Mesothelial cell of epicardium (in vitro differentiated cells): ENCODE results near the gene ENO2. TPM values are rescaled to one million over a fixed set of nuclear protein-coding genes. Genes with fewer than 3 reads are reported as not detected.

Experiments used
- DNase-seq, 2 experiments: peaks; one replicate each; pipeline ENCODE4 v3.0.0; 2021; ENCODE audit warnings: low spot score in 2 of 2; ENCODE audit not compliant: unreplicated experiment in 2 of 2
- H3K27ac Mint-ChIP-seq: 2 replicates; pipeline ENCODE4 v1.8.0; 2021; ENCODE audit warnings: mixed read lengths
- H3K27me3 Mint-ChIP-seq: 2 replicates; pipeline ENCODE4 v1.8.0; 2021; ENCODE audit warnings: low read depth, mixed read lengths
- H3K36me3 Mint-ChIP-seq: 2 replicates; pipeline ENCODE4 v1.8.0; 2021; ENCODE audit warnings: mixed read lengths
- H3K4me1 Mint-ChIP-seq: 2 replicates; pipeline ENCODE4 v1.8.0; 2021; ENCODE audit warnings: mixed read lengths
- H3K4me3 Mint-ChIP-seq: 2 replicates; pipeline ENCODE4 v1.8.0; 2021; ENCODE audit warnings: mild to moderate bottlenecking, moderate library complexity, mixed read lengths
- H3K9me3 Mint-ChIP-seq: 2 replicates; pipeline ENCODE4 v1.8.0; 2021; ENCODE audit warnings: mixed read lengths
- CTCF ChIP-seq: fragments of 200-600 bp; sonication (generic); IDR thresholded peaks from one replicate; pipeline ENCODE4 v1.5.0; 2021; ENCODE audit warnings: antibody characterized with exemption; ENCODE audit not compliant: unreplicated experiment
- total RNA-seq: library from RNA; stranded (reverse); gene quantifications from 3 replicates; pipeline ENCODE4 v1.2.1, GENCODE V29; 2021

ENO2 gene
- total RNA-seq, 1 donor from 2014 or later: 30.7 TPM

- peaks cover 11% of the 10 kb centered on the region for H3K36me3 Mint-ChIP-seq
- no peak for TF ChIP-seq CTCF
- H3K27ac Mint-ChIP-seq: peak overlapping the region; percentile 92
- DNase-seq: no peak
- H3K9me3 Mint-ChIP-seq: no peaks in the 10 kb centered on the region
- peak overlapping the region; percentile 95 for H3K4me3 Mint-ChIP-seq
- no peaks in the 10 kb centered on the region for H3K27me3 Mint-ChIP-seq
- H3K4me1 Mint-ChIP-seq: peaks cover 73% of the 10 kb centered on the region
Observed at GRCh38 chr12:6929466-6930452, 15.4 kb downstream of the ENO2 start.

GRCh38 chr12:6932766-6933165 lies 18.4 kb downstream of the ENO2 start:
- TF ChIP-seq CTCF: no peak
- H3K4me3 Mint-ChIP-seq: no peak overlapping the region
- peaks cover 14% of the 10 kb centered on the region for H3K36me3 Mint-ChIP-seq
- peak overlapping the region; percentile 82 for H3K27ac Mint-ChIP-seq
- no peaks in the 10 kb centered on the region for H3K27me3 Mint-ChIP-seq
- H3K4me1 Mint-ChIP-seq: peaks cover 51% of the 10 kb centered on the region
- H3K9me3 Mint-ChIP-seq: no peaks in the 10 kb centered on the region
- DNase-seq: no peak

- DNase-seq: no peak
- H3K27me3 Mint-ChIP-seq: no peaks in the 10 kb centered on the region
- H3K4me3 Mint-ChIP-seq: no peak overlapping the region
- TF ChIP-seq CTCF: no peak
- peaks cover 14% of the 10 kb centered on the region for H3K36me3 Mint-ChIP-seq
- H3K4me1 Mint-ChIP-seq: peaks cover 57% of the 10 kb centered on the region
- no peaks in the 10 kb centered on the region for H3K9me3 Mint-ChIP-seq
- peak overlapping the region; percentile 82 for H3K27ac Mint-ChIP-seq
Observed at GRCh38 chr12:6934110-6934509, 19.7 kb downstream of the ENO2 start.

- TF ChIP-seq CTCF: no peak
- Mint-ChIP-seq H3K27ac (peak overlapping the region; percentile 25), H3K9me3 (no peaks in the 10 kb centered on the region), H3K36me3 (peaks cover 16% of the 10 kb centered on the region), H3K4me1 (peaks cover 49% of the 10 kb centered on the region), H3K27me3 (no peaks in the 10 kb centered on the region), H3K4me3 (no peak overlapping the region)
- no peak for DNase-seq
Observed at GRCh38 chr12:6935371-6936193, 21.2 kb downstream of the ENO2 start.

GRCh38 chr12:6936194-6936635 lies 21.8 kb downstream of the ENO2 start:
- Mint-ChIP-seq H3K4me3 (peak overlapping the region; percentile 55), H3K27ac (peak overlapping the region; percentile 86), H3K36me3 (peaks cover 19% of the 10 kb centered on the region), H3K4me1 (peaks cover 44% of the 10 kb centered on the region), H3K9me3 (no peaks in the 10 kb centered on the region), H3K27me3 (no peaks in the 10 kb centered on the region)
- TF ChIP-seq CTCF: no peak
- DNase-seq: no peak
